GM21576 (cell line): ENCODE measurements around the gene NR2F2.

ENCODE experiments used
- ATAC-seq: cut with Tn5 transposase; IDR thresholded peaks from one replicate; pipeline ENCODE4 v1.9.1; 2021; ENCODE audit warnings: mild to moderate bottlenecking, moderate library complexity; ENCODE audit not compliant: unreplicated experiment

Gene NR2F2

DNA sequence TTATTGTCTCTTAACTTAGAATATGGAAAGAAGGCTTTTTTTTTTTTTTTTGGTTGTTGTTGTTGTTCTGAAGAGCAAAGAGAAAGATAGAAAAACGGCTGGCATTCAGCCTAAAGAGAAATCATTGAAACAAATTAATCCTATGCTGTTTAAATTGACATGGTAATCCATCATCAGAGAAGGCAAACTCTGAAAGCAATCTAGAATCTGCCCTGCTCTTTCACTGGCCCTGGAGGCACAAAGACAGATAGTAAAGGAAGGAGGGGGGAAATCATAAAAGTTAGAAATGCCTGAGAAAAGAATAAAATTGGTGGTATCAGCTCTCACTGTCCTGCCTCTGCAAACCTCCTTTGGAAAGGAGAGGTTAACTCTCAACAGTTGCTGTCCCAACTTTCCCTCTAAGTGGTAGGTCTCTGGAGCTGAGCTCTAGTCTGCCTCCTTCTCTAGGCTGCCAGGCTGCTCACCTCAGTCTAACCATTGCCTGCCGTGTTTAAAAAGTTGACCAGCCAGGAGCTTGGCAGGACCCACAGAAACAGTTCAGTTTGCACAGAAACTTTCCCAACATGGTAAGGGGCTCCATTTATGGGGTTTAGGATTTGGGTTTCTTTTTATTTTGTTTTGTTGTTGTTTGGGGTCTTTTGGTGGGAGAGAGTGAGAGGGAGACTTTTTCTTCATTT lies 13.4 kb upstream of the NR2F2 start:
- no peak for ATAC-seq

DNA sequence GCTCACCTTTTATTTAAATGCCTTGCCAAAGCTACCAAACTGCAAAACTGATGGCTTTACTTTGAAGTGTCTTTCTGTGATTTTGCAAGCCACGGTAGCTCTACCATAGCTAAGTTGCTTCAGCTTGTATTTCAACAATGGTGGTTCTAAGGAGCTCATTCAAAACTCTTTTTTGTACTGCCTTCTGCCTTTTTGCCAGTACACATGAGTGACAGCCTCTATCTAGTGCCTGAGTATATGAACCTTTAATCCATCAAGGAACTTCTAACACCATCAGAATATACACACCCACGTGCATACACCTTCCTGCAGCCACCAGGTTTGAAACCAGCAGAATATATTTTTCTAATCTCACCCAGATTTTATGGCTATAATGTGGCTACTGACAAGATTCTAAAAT lies 10.4 kb upstream of the NR2F2 start:
- no peak for ATAC-seq

- no peak for ATAC-seq
These were observed 9.5 kb upstream of the NR2F2 start for GRCh38 chr15:96320703-96321638.

DNA sequence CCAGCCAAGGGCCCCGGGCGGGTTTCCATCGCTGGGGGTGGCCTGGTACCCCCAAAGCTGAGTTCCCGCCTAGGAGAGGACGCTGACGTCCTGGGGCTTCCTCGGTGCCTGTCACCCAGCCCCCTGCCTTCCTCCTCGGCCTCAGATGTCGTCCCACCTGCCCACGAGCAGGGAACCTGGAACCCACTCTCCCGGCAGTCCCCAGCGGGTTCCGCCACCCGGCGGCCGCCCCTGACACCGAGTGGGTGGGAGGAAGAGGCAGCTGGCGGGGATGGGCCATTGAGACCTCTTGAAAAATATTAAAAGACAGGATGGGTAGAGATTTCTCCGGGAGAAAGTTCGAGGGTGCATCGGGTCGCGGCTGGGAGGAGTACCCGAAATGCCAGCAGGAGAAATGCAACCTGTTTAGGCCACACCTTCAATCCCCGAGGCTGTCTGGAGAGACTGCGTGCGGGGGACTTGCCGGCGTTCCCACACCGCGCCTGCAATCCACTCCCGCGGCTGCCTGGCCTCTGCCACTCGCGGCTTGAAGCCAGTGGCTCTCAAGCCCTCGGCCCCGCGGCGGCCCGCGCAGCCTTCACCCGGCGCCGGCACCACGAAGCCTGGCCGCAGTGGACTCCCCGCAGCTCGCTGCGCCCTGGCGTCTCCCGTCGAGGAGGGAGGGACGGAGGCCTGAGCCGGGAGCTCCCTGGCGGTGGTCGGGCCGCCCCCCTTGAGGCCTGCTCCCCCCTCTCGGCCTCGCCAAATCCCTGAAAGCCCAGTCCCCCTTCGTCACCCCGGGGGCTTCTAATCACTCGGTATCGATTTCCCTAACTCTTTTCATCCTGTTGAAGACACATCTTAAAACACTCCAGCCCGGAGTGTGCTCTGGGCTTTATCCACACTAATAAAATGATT lies 8.6 kb upstream of the NR2F2 start:
- no peak for ATAC-seq

GRCh38 chr15:96322536-96323318 lies 7.8 kb upstream of the NR2F2 start:
- ATAC-seq, result no peak

- ATAC-seq, result no peak
These were observed 7.0 kb upstream of the NR2F2 start for GRCh38 chr15:96323319-96324145.

DNA sequence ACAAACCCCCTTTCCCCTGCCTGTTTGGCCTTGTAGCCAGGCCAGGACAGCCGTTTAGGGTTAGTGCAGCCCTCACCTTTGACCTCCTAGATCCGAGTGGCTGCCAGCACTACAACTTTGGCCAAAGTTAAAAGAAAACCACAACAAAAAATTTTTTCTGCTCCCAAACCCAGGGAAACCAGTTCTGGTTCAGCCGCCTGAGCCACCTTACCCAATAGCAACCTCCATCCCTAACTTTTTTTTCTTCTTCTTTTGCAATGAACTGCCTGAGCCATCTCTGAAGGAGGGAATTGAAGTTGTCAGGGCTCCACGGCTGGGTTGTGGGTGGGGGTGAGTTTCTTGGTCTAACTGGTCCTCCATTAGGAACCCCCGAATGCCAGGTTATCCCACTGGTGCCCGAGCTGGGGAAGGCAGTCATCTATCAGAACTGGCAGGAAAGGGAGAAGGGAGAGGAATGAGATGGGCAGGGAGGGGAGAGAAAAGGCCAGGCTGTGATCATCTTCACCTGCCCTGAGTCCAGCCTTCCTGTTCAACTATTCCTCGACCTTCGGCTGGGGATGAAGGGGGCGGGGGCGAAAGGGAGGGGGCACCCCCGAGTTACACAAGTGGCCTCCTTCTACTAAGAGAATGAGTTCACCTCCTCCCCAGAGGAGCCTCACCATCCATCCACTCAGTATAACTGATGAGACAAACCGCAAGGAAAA lies 6.2 kb upstream of the NR2F2 start:
- ATAC-seq, result no peak

GRCh38 chr15:96324940-96325540 lies 5.5 kb upstream of the NR2F2 start:
- ATAC-seq, result no peak

GRCh38 chr15:96325541-96326327 lies 4.8 kb upstream of the NR2F2 start:
- ATAC-seq, result no peak

DNA sequence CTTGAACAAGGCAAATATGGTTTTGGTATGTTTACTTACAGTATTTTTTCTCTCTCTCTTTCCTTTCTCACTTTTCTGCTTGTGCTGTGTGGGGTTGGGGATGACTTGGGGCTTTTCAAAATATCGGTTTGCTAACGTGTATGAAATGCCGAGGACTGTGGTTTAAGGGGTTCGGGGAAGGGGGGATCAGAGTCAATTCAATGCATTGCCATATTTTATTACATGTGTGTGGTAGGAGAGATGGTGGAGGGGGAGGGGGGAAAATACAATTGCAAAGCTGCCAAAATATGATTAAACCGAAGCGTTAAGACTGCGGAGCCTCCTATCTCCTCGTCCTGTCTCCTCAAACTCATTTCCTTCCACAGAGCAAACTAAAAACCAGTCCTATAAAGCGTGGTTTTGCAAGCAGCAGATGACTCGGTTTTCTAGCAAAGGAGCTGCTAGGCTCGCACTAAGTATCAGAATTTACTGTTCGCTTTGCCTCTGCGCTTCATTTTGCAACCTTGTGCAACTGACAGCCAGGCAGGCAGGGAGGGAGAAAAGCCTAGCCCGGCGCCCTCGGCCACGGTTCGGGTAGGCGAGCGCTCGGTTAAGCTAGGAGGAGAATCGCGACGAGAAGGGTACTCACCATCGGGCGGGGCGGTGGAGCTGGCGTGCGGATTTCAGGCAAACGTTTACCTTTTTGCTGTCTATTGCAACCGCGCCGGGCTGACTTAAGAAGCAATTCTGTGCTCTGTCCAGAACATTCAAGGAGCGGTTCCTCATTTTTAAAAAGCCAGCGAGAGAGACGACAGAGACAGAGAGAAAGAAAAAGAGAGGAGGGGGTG lies 4.0 kb upstream of the NR2F2 start:
- ATAC-seq, result no peak

DNA sequence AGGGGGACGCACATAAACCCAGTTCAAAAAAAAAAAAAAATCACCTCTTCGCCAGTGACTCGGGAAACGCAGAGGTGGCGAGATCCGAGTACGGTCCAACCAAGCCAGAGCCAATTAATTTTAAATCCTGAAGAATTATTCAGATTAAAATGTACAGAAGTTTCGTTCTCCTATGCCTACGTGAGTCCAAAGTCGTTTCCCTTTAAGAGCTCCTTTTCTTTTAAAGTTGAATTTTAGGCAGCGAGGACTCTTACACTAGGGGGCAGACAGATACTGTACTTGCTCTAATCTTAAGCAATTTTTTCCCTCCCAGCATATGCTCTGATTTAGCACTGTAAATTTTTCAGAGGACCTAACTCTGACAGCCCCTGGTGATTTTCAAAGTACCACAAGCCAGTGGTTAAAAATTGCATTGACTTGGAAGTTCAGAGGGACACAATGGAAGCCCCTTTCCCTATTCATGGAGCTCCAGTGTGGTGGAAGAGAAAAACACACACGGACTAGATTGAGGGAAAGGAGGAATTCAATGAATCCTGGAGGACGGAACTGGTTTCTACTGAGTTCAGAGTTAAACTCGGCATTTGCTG lies 3.3 kb upstream of the NR2F2 start:
- ATAC-seq, result peak; percentile 41

GRCh38 chr15:96328181-96328876 lies 2.2 kb upstream of the NR2F2 start:
- no peak for ATAC-seq

DNA sequence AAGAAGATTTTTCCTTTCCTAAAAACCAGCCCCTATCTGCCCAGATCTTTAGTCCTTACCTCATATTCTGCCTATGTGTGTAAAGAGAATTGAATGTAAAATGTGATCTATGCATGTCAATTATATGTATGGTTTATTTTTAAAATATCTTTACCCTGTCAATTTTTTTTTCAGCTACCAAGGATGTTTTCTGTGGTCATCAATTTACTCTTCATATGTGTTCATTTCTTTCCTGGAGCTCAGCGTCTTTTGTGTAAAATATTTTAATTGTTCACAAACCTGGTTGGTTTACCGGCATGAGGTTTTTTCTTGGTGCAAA lies 1.7 kb upstream of the NR2F2 start:
- ATAC-seq, result no peak

DNA sequence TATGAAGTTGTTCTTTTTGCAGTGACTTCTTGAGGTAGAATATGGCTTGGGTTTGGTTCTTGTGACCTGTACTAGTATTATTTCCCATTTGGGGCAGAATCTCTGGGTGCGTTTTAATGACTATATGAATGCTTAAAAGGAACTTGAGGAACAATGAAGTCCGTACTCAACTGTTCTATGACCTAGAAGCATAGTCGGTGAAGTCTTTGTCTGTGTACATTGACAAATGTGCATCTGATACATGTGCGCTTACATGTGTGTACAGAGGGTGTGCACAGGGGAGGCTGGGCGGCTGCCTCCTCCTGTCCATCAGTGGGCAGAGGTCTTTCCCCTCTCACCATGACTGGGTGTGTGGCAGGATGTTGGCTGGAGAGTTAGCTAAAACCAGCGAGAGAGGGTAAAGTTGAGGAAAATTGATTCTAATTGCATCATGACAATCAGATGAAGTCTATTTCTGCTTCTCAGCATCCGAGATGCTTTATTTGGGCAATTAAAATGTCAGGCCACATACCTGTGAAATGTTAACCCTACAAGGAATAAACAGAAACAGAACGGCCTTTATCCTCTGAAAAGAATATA lies 1.0 kb upstream of the NR2F2 start:
- no peak for ATAC-seq

GRCh38 chr15:96330064-96330449 lies 443 bp upstream of the NR2F2 start:
- ATAC-seq, result peak; percentile 13
